A549 (cell line): Measurements from ENCODE around the gene ITGB2. TPM values are rescaled to one million over a fixed set of nuclear protein-coding genes. Genes with fewer than 3 reads are reported as not detected.

ENCODE experiments used
- ATAC-seq, 2 experiments: fragments of 200-7000 bp in 1 of 2; fragments of >200 bp in 1 of 2; cut with Nextera tagmentation in 1 of 2; cut with Tn5 transposase in 1 of 2; 3 replicates each; pipeline versions ENCODE4 v1.8.0 to v1.9.1; 2018 to 2020; ENCODE audit warnings: mild to moderate bottlenecking in 1 of 2, moderate library complexity in 1 of 2
- CTCF ChIA-PET: fragments of 300-600 bp; sonication (Branson Sonifier 250); formaldehyde crosslinking; extraction: SDS; loops from one replicate; lab custom pipeline; 2021; ENCODE audit warnings: antibody characterized with exemption, inconsistent platforms; lab: Yijun Ruan, JAX
- POLR2A ChIA-PET: fragments of 350-600 bp; formaldehyde crosslinking; extraction: SDS; loops from one replicate; lab custom pipeline; 2021; ENCODE audit warnings: antibody characterized with exemption, inconsistent platforms; lab: Yijun Ruan, JAX
- DNase-seq, 2 experiments: peaks; one replicate each; pipeline versions ENCODE4 v3.0.0 to v3.0.0-alpha.2; 2011 to 2016; ENCODE audit warnings: low read depth in 1 of 2, low spot score in 1 of 2
- FAIRE-seq: peaks from 2 replicates; lab custom pipeline; 2011; peaks lifted over from hg19 to GRCh38; lab: Jason Lieb, UNC
- H3K27ac ChIP-seq, 2 experiments: fragments of >200 bp; sonication (Bioruptor Twin); formaldehyde crosslinking; 3 replicates each; pipeline ENCODE4 v1.5.1; 2016 to 2017
- H3K4me1 ChIP-seq: fragments of >200 bp; sonication (Bioruptor Twin); formaldehyde crosslinking; 3 replicates; pipeline ENCODE4 v1.6.1; 2016
- H3K4me2 ChIP-seq: fragments of >200 bp; sonication (Bioruptor Twin); formaldehyde crosslinking; 3 replicates; pipeline ENCODE4 v1.6.1; 2016
- H3K4me3 ChIP-seq: fragments of >200 bp; sonication (Bioruptor Twin); formaldehyde crosslinking; 3 replicates; pipeline ENCODE4 v1.5.1; 2016
- H3K9me3 ChIP-seq: fragments of >200 bp; sonication (Bioruptor Twin); formaldehyde crosslinking; 3 replicates; pipeline ENCODE4 v1.6.1; 2016
- ATOH8 ChIP-seq: fragments of 250-450 bp; sonication (Bioruptor Pico); IDR thresholded peaks from 2 replicates; pipeline ENCODE4 v1.5.0; 2020; ENCODE audit warnings: low read depth, mild to moderate bottlenecking, moderate library complexity
- CBX2 ChIP-seq: fragments of 200-600 bp; sonication (generic); IDR thresholded peaks from 2 replicates; pipeline ENCODE4 v1.6.1; 2016; ENCODE audit warnings: low read depth, mild to moderate bottlenecking, borderline replicate concordance
- CBX8 ChIP-seq: fragments of 200-600 bp; sonication (generic); IDR thresholded peaks from 2 replicates; pipeline ENCODE4 v1.6.1; 2016
- CHD2 ChIP-seq: fragments of 150-350 bp; IDR thresholded peaks from 2 replicates; pipeline ENCODE4 v1.6.1; 2014; ENCODE audit warnings: low read length; ENCODE audit not compliant: partially characterized antibody
- E2F6 ChIP-seq: IDR thresholded peaks from 2 replicates; pipeline ENCODE4 v1.6.1; 2012; ENCODE audit warnings: low read depth, borderline replicate concordance
- EHMT2 ChIP-seq: fragments of 200-600 bp; sonication (generic); IDR thresholded peaks from 2 replicates; pipeline ENCODE4 v1.6.1; 2016; ENCODE audit warnings: antibody characterized with exemption, low read depth, mild to moderate bottlenecking, moderate library complexity
- ELK1 ChIP-seq: fragments of 150-350 bp; IDR thresholded peaks from 2 replicates; pipeline ENCODE4 v1.6.1; 2014; ENCODE audit warnings: low read depth, mild to moderate bottlenecking, low read length
- FOSB ChIP-seq: fragments of 250-450 bp; sonication (Bioruptor Pico); IDR thresholded peaks from 2 replicates; pipeline ENCODE4 v1.5.0; 2020; ENCODE audit warnings: mild to moderate bottlenecking, moderate library complexity
- FOXS1 ChIP-seq: fragments of 250-450 bp; sonication (Bioruptor Pico); IDR thresholded peaks from 2 replicates; pipeline ENCODE4 v1.5.0; 2020; ENCODE audit warnings: mild to moderate bottlenecking, moderate library complexity
- HOXB5 ChIP-seq: fragments of 250-450 bp; sonication (Bioruptor Pico); IDR thresholded peaks from 2 replicates; pipeline ENCODE4 v1.5.0; 2020; ENCODE audit warnings: mild to moderate bottlenecking, moderate library complexity
- JUN ChIP-seq, 2 experiments: fragments of >200 bp; sonication (Bioruptor Twin); formaldehyde crosslinking; IDR thresholded peaks; 2 replicates in 1 of 2; 3 replicates in 1 of 2; pipeline ENCODE4 v1.6.1; 2016 to 2017
- KDM5A ChIP-seq: fragments of 200-600 bp; sonication (generic); IDR thresholded peaks from 2 replicates; pipeline ENCODE4 v1.6.1; 2016; ENCODE audit warnings: antibody characterized with exemption, mild to moderate bottlenecking
- MAFK ChIP-seq: fragments of 450-650 bp; IDR thresholded peaks from 2 replicates; pipeline ENCODE4 v1.6.1; 2014; ENCODE audit not compliant: partially characterized antibody
- MAX ChIP-seq: IDR thresholded peaks from 2 replicates; pipeline ENCODE4 v1.6.1; 2012
- NFE2L2 ChIP-seq: fragments of 150-350 bp; conservative IDR thresholded peaks from 2 replicates; pipeline ENCODE4 v1.6.1; 2014; ENCODE audit warnings: low read length
- PHF8 ChIP-seq: fragments of 200-600 bp; sonication (generic); IDR thresholded peaks from 2 replicates; pipeline ENCODE4 v1.6.1; 2016; ENCODE audit warnings: low read depth, mild to moderate bottlenecking, antibody characterized with exemption, moderate library complexity, borderline replicate concordance
- POLR2AphosphoS2 ChIP-seq: conservative IDR thresholded peaks from 2 replicates; pipeline ENCODE4 v1.6.1; 2012; ENCODE audit warnings: low read length, improper control_type of control experiment, inconsistent platforms
- RAD21 ChIP-seq, 2 experiments: fragments of >200 bp in 1 of 2; sonication (Bioruptor Twin) in 1 of 2; formaldehyde crosslinking in 1 of 2; IDR thresholded peaks in 1 of 2; conservative IDR thresholded peaks in 1 of 2; 2 replicates in 1 of 2; 3 replicates in 1 of 2; pipeline ENCODE4 v1.6.1; 2012 to 2018; ENCODE audit warnings: inconsistent platforms in 1 of 2
- RARB ChIP-seq: fragments of 250-450 bp; sonication (Bioruptor Pico); IDR thresholded peaks from 2 replicates; pipeline ENCODE4 v1.8.0; 2021; ENCODE audit warnings: mild to moderate bottlenecking, moderate library complexity
- RCOR1 ChIP-seq: fragments of 150-350 bp; IDR thresholded peaks from 2 replicates; pipeline ENCODE4 v1.6.1; 2014; ENCODE audit warnings: antibody characterized with exemption, low read length, low read depth
- REST ChIP-seq: fragments of 200-600 bp; sonication (generic); IDR thresholded peaks from 2 replicates; pipeline ENCODE4 v1.6.1; 2016; ENCODE audit warnings: antibody characterized with exemption, mild to moderate bottlenecking, moderate library complexity
- RFX5 ChIP-seq: fragments of 450-650 bp; IDR thresholded peaks from 2 replicates; pipeline ENCODE4 v1.7.1; 2014; ENCODE audit warnings: antibody characterized with exemption, mild to moderate bottlenecking, moderate library complexity
- TFCP2L1 ChIP-seq: fragments of 250-450 bp; sonication (Bioruptor Pico); IDR thresholded peaks from 2 replicates; pipeline ENCODE4 v1.5.0; 2021; ENCODE audit warnings: mild to moderate bottlenecking
- TP53 ChIP-seq: fragments of 250-450 bp; sonication (Bioruptor Pico); IDR thresholded peaks from 2 replicates; pipeline ENCODE4 v1.5.0; 2021; ENCODE audit warnings: mild to moderate bottlenecking, moderate library complexity
- USF2 ChIP-seq: fragments of 450-650 bp; IDR thresholded peaks from 2 replicates; pipeline ENCODE4 v1.6.1; 2014; ENCODE audit warnings: antibody characterized with exemption
- ZNF302 ChIP-seq: fragments of 250-450 bp; sonication (Bioruptor Pico); IDR thresholded peaks from 2 replicates; pipeline ENCODE4 v1.9.0; 2021; ENCODE audit warnings: inconsistent platforms, mild to moderate bottlenecking, moderate library complexity
- WGBS: methylation state at CpG from one replicate; pipeline ENCODE4 v1.1.6; 2017; ENCODE audit errors: missing lambda C conversion rate; 5-methylcytosine and 5-hydroxymethylcytosine counted together
- polyA plus RNA-seq, 4 experiments: library from polyadenylated mRNA; depleted of rRNA in 3 of 4; stranded (reverse); fragments of >200 nt; fragmentation: RNase III in 1 of 4; extraction: RNeasy Plus Mini Kit Qiagen cat#74134 plus additional on column Dnase treatment in 1 of 4; gene quantifications; 2 replicates in 3 of 4; 3 replicates in 1 of 4; pipeline ENCODE4 v1.2.3, GENCODE V29; 2011 to 2017

The ITGB2 gene
- polyA plus RNA-seq, 2 of the 4 experiments (the other 2 are of a cell fraction) = 0.46 to 0.59 TPM

GRCh38 chr21:44899768-44900558, 20.7 kb downstream of the ITGB2 start:
- no peak for ATAC-seq
- POLR2A ChIA-PET = no interaction called here
- no peak for DNase-seq
- CTCF ChIA-PET = no interaction called here
- no peak overlapping the region for H3K4me3 ChIP-seq
- H3K27ac ChIP-seq = no peak overlapping the region
- H3K4me1 ChIP-seq = no peaks in the 10 kb centered on the region
- FAIRE-seq = no peak
- no peak overlapping the region for H3K4me2 ChIP-seq
- H3K9me3 ChIP-seq = no peaks in the 10 kb centered on the region
- 87% methylated on average over 21 of the region's 37 CpGs for WGBS
- TF ChIP-seq CHD2 = no peak
- TF ChIP-seq ELK1 = no peak
- TF ChIP-seq RAD21 (conservative IDR thresholded peaks at IDR 0.05 in 1 of 2, IDR thresholded peaks at IDR 0.05 in 1 of 2) = no peak
- TF ChIP-seq REST = no peak
- TF ChIP-seq FOXS1 (CRISPR knock-in tag) = no peak
- no peak for TF ChIP-seq CBX2
- TF ChIP-seq POLR2AphosphoS2 = no peak
- TF ChIP-seq KDM5A = no peak
- no peak for TF ChIP-seq FOSB
- no peak for TF ChIP-seq RCOR1
- no peak for TF ChIP-seq TFCP2L1 (CRISPR knock-in tag)
- no peak for TF ChIP-seq PHF8
- TF ChIP-seq CBX8 = no peak
- no peak for TF ChIP-seq RFX5
- TF ChIP-seq NFE2L2 = no peak
- no peak for TF ChIP-seq E2F6
- no peak for TF ChIP-seq JUN (IDR thresholded peaks at IDR 0.05)
- TF ChIP-seq, all 56 proteins: peak for 0

- DNase-seq = no peak
- 74% methylated on average over 27 of the region's 49 CpGs for WGBS
- POLR2A ChIA-PET = no interaction called here
- CTCF ChIA-PET = interaction anchor here (1.3 to 1.5 kb wide), 2 partner anchors 8 to 12 kb away, joined by 3 read pairs; no protein-coding TSS in a partner anchor
- Histone ChIP-seq H3K4me3 (no peak overlapping the region), H3K9me3 (no peaks in the 10 kb centered on the region), H3K4me1 (no peaks in the 10 kb centered on the region), H3K4me2 (no peak overlapping the region), H3K27ac (no peak overlapping the region)
- no peak for ATAC-seq
- no peak for FAIRE-seq
- no peak for TF ChIP-seq HOXB5 (CRISPR knock-in tag)
- no peak for TF ChIP-seq PHF8
- TF ChIP-seq CBX8 = no peak
- TF ChIP-seq ATOH8 (CRISPR knock-in tag) = no peak
- no peak for TF ChIP-seq CHD2
- TF ChIP-seq MAX = no peak
- TF ChIP-seq TP53 (CRISPR knock-in tag) = no peak
- no peak for TF ChIP-seq RARB (CRISPR knock-in tag)
- no peak for TF ChIP-seq USF2
- no peak for TF ChIP-seq ELK1
- no peak for TF ChIP-seq MAFK
- no peak for TF ChIP-seq EHMT2
- TF ChIP-seq ZNF302 (CRISPR knock-in tag) = no peak
- TF ChIP-seq RFX5 = no peak
These were observed 21.6 kb downstream of the ITGB2 start for GRCh38 chr21:44898851-44899767.
